HFFc6 (cell line): ENCODE data around the gene MALRD1. TPM values are rescaled to one million over a fixed set of nuclear protein-coding genes. Genes with fewer than 3 reads are reported as not detected.

ENCODE experiments used
- DNase-seq: peaks from one replicate; pipeline ENCODE4 v3.0.0-alpha.2; 2018
- H3K27ac Mint-ChIP-seq: 2 replicates; pipeline ENCODE4 v1.8.0; 2020; ENCODE audit warnings: mild to moderate bottlenecking, mixed read lengths
- H3K27me3 Mint-ChIP-seq: 2 replicates; pipeline ENCODE4 v1.8.0; 2021; ENCODE audit warnings: mild to moderate bottlenecking, moderate library complexity, mixed read lengths; ENCODE audit not compliant: insufficient read depth
- H3K36me3 Mint-ChIP-seq: 2 replicates; pipeline ENCODE4 v1.8.0; 2021; ENCODE audit warnings: low read depth, mixed read lengths
- H3K4me1 Mint-ChIP-seq: 2 replicates; pipeline ENCODE4 v1.8.0; 2020; ENCODE audit warnings: low read depth, mixed read lengths
- H3K4me3 Mint-ChIP-seq: 2 replicates; pipeline ENCODE4 v1.8.0; 2020; ENCODE audit warnings: mild to moderate bottlenecking, moderate library complexity, mixed read lengths
- H3K9me3 Mint-ChIP-seq: 2 replicates; pipeline ENCODE4 v1.8.0; 2020; ENCODE audit warnings: mild to moderate bottlenecking, mixed read lengths
- total RNA-seq, 6 experiments: library from RNA; stranded (reverse); fragmentation: NEBNext Ultra II Directional; extraction: Animal tissue kit (Norgen Biotek cat#: 25700); gene quantifications; 2 replicates in 1 of 6; 3 replicates in 5 of 6; pipeline ENCODE4 v1.2.3, GENCODE V29; 2021
- TF ChIP-seq, protein P1 (sequence below): fragments of 200-600 bp; sonication (generic); IDR thresholded peaks from 2 replicates; pipeline ENCODE4 v1.5.0; 2021; ENCODE audit warnings: antibody characterized with exemption, mild to moderate bottlenecking

MALRD1 gene
- total RNA-seq, 6 experiments from 2014 or later = not detected

DNA sequence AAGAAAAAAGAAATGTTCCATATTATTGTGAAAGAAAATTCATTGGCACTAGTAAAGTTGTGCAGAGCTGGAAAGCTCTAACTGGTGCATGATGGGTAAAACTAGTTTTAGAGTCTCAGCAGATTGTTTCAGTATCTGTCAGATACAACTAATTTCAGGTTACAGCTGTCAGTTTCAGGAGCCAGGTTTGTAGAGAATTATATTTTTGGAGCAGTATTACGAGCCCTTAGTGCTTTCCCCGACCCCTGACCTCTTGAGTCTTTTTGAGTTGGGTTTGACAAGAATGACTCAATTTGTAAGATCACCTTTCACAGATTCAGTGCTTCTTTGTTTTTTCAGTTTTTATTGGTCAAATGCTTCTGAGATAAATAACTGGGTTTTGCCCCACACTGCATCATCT lies 401.3 kb downstream of the MALRD1 start:
- TF ChIP-seq, protein P1, sequence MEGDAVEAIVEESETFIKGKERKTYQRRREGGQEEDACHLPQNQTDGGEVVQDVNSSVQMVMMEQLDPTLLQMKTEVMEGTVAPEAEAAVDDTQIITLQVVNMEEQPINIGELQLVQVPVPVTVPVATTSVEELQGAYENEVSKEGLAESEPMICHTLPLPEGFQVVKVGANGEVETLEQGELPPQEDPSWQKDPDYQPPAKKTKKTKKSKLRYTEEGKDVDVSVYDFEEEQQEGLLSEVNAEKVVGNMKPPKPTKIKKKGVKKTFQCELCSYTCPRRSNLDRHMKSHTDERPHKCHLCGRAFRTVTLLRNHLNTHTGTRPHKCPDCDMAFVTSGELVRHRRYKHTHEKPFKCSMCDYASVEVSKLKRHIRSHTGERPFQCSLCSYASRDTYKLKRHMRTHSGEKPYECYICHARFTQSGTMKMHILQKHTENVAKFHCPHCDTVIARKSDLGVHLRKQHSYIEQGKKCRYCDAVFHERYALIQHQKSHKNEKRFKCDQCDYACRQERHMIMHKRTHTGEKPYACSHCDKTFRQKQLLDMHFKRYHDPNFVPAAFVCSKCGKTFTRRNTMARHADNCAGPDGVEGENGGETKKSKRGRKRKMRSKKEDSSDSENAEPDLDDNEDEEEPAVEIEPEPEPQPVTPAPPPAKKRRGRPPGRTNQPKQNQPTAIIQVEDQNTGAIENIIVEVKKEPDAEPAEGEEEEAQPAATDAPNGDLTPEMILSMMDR = no peak
- no peaks in the 10 kb centered on the region for H3K4me1 Mint-ChIP-seq
- no peak overlapping the region for H3K27ac Mint-ChIP-seq
- H3K4me3 Mint-ChIP-seq = no peak overlapping the region
- H3K9me3 Mint-ChIP-seq = peaks cover 14% of the 10 kb centered on the region
- DNase-seq = no peak
- no peaks in the 10 kb centered on the region for H3K27me3 Mint-ChIP-seq
- no peaks in the 10 kb centered on the region for H3K36me3 Mint-ChIP-seq

DNA sequence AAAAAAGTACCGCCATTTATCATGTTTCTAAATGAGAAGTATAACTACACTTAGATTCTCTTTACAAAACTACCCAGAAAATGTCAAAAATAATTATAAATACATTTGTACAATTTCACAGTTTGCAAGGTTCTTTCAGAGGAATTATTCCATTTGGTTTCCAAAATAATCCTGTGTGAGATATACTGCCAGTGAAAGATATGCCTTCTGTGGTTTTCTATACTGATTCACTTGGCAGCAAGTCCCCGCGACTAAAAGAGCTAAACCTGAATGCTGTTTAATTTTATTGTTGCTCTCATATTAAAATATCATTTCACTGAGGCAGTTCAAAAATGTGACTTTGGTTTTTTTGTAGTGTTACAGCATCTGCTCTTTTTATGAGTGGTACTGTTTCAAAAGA lies 402.8 kb downstream of the MALRD1 start:
- Mint-ChIP-seq H3K27me3 (no peaks in the 10 kb centered on the region), H3K9me3 (peaks cover 18% of the 10 kb centered on the region), H3K27ac (no peak overlapping the region), H3K36me3 (no peaks in the 10 kb centered on the region), H3K4me1 (no peaks in the 10 kb centered on the region), H3K4me3 (no peak overlapping the region)
- TF ChIP-seq, protein P1 = no peak
- DNase-seq = no peak

- Mint-ChIP-seq H3K27me3 (no peaks in the 10 kb centered on the region), H3K27ac (no peak overlapping the region), H3K36me3 (no peaks in the 10 kb centered on the region), H3K9me3 (peaks cover 18% of the 10 kb centered on the region), H3K4me1 (no peaks in the 10 kb centered on the region), H3K4me3 (no peak overlapping the region)
- no peak for DNase-seq
- TF ChIP-seq, protein P1 = no peak
Observed at GRCh38 chr10:19451937-19452336, 403.3 kb downstream of the MALRD1 start.

DNA sequence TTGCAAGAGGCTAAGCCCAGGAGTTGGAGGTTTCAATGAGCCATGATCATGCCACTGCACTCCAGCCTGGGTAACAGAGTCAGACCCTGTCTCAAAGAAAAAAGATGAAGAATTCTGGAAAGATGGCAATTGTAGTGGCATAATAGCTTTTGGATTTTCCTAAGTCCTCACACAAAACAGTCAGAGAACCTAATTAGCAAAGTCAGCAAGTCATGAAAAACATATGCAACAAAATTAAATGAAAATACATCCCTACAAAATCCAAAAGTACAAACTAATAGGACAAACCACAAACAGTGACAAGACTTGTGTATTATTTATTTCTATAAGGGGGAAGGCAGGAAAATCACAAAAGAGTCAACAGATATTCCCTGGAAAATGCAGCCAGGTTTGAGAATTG lies 405.4 kb downstream of the MALRD1 start:
- H3K9me3 Mint-ChIP-seq = peaks cover 18% of the 10 kb centered on the region
- no peaks in the 10 kb centered on the region for H3K36me3 Mint-ChIP-seq
- H3K27ac Mint-ChIP-seq = no peak overlapping the region
- H3K27me3 Mint-ChIP-seq = no peaks in the 10 kb centered on the region
- TF ChIP-seq, protein P1 = no peak
- no peak overlapping the region for H3K4me3 Mint-ChIP-seq
- DNase-seq = no peak
- H3K4me1 Mint-ChIP-seq = no peaks in the 10 kb centered on the region

DNA sequence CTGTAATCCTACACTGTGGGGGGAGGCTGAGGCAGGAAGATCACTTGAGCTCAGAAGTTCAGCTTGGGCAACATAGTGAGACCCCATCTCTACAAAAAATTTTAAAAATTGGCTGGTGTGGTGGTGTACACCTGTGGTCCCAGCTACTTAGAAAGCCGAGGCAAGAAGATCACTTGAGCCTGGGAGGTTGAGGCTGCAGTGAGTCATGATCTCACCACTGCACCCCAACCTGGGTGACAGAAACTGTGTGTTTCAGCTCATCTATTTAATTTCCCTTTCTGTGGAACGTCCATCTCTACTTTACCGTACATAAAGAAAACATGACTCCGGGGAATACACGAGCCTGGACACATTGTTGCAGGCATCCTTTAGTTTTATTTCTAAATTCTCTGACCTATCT lies 413.0 kb downstream of the MALRD1 start:
- H3K27ac Mint-ChIP-seq = no peak overlapping the region
- no peaks in the 10 kb centered on the region for H3K27me3 Mint-ChIP-seq
- no peak overlapping the region for H3K4me3 Mint-ChIP-seq

More for the DNA sequence above, 413.0 kb downstream of the MALRD1 start:
- DNase-seq = no peak
- H3K9me3 Mint-ChIP-seq = peaks cover 38% of the 10 kb centered on the region
- TF ChIP-seq, protein P1 = no peak
- H3K36me3 Mint-ChIP-seq = no peaks in the 10 kb centered on the region
- H3K4me1 Mint-ChIP-seq = no peaks in the 10 kb centered on the region
